ENCODE data around the gene GATAD1.

DNA sequence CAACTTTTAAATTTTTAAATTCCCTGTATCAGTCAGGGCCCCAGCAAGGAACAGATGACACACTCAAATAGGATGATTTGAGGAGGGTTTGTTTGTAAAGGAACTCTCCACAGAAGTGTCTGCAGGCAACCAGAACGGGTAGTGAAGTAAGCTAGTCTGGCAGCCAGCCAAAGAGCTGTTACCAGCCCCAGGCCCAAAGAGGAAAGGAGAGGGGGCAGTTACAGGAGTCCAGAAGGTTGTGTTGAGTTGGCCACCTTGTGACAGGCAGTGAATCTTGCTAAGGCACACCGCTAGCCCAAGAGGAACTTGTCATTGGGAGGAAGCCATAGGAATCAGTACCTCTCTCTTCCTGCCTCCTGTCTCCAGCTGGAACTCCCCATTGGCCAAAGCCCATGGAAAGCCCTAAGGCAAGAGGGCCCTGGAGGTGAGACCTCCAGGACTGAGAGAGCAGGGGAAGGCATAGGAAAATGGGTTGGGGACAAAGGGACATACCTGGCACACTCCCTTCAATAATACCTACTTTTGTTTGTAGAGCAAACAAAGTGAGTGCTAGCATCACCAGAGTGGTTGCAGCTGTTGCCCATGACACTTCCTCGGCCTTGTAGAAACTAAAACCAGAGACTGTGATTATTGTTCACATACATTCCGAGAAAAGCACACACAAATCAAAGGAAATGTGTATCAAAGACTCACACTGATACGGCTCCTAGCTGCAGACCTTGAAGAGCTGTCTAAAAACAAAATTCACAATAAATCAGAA, 25.4 kb upstream of the GATAD1 start:
- TF ChIP-seq, protein P1, sequence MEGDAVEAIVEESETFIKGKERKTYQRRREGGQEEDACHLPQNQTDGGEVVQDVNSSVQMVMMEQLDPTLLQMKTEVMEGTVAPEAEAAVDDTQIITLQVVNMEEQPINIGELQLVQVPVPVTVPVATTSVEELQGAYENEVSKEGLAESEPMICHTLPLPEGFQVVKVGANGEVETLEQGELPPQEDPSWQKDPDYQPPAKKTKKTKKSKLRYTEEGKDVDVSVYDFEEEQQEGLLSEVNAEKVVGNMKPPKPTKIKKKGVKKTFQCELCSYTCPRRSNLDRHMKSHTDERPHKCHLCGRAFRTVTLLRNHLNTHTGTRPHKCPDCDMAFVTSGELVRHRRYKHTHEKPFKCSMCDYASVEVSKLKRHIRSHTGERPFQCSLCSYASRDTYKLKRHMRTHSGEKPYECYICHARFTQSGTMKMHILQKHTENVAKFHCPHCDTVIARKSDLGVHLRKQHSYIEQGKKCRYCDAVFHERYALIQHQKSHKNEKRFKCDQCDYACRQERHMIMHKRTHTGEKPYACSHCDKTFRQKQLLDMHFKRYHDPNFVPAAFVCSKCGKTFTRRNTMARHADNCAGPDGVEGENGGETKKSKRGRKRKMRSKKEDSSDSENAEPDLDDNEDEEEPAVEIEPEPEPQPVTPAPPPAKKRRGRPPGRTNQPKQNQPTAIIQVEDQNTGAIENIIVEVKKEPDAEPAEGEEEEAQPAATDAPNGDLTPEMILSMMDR (IDR thresholded peaks at IDR 0.05; ENCODE audit: control extremely low read depth in 1 of 3, insufficient read depth in 1 of 3, low read depth in 1 of 3, low read length in 3 of 3), result no peak
- TF ChIP-seq SRF (IDR thresholded peaks at IDR 0.05; ENCODE audit: low read depth, low read length), result no peak
